ENCODE data around the gene RALGAPA2.

RALGAPA2 gene

GRCh38 chr20:20573797-20574196, 138.6 kb downstream of the RALGAPA2 start:
- TF ChIP-seq CTCF (IDR thresholded peaks at IDR 0.05; ENCODE audit: borderline replicate concordance, control extremely low read depth, extremely low read depth, insufficient read depth, missing control alignments), result no peak
- DNase-seq (ENCODE audit: low spot score), result no peak
- in situ Hi-C loops (cut with MboI; ENCODE audit: low sequenced_read_pairs, unreplicated experiment), result loop anchor here (25.0 kb wide), 1 partner anchor 486 kb away; no protein-coding TSS in a partner anchor

GRCh38 chr20:20571068-20571780, 141.2 kb downstream of the RALGAPA2 start:
- in situ Hi-C loops (cut with MboI; ENCODE audit: low sequenced_read_pairs, unreplicated experiment), result loop anchor here (25.0 kb wide), 1 partner anchor 484 kb away; no protein-coding TSS in a partner anchor
- no peak for TF ChIP-seq CTCF (IDR thresholded peaks at IDR 0.05; ENCODE audit: borderline replicate concordance, control extremely low read depth, extremely low read depth, insufficient read depth, missing control alignments)

GRCh38 chr20:20568604-20569205, 143.7 kb downstream of the RALGAPA2 start:
- peak; percentile 53 for TF ChIP-seq CTCF (IDR thresholded peaks at IDR 0.05; ENCODE audit: borderline replicate concordance, control extremely low read depth, extremely low read depth, insufficient read depth, missing control alignments)
- in situ Hi-C loops (cut with MboI; ENCODE audit: low sequenced_read_pairs, unreplicated experiment), result loop anchor here (10.0 to 25.0 kb wide), 2 partner anchors 204 to 481 kb away; partner anchors contain the start of gene INSM1
- DNase-seq (ENCODE audit: low spot score), result peak; percentile 37

More at GRCh38 chr20:20571068-20571780, 141.2 kb downstream of the RALGAPA2 start:
- DNase-seq (ENCODE audit: low spot score), result no peak

- in situ Hi-C loops (cut with MboI; ENCODE audit: low sequenced_read_pairs, unreplicated experiment), result loop anchor here (10.0 to 25.0 kb wide), 2 partner anchors 203 to 480 kb away; partner anchors contain the start of gene INSM1
- DNase-seq (ENCODE audit: low spot score), result no peak
- TF ChIP-seq CTCF (IDR thresholded peaks at IDR 0.05; ENCODE audit: borderline replicate concordance, control extremely low read depth, extremely low read depth, insufficient read depth, missing control alignments), result no peak
Observed at GRCh38 chr20:20567712-20568111, 144.7 kb downstream of the RALGAPA2 start.

- in situ Hi-C loops (cut with MboI; ENCODE audit: low sequenced_read_pairs, unreplicated experiment), result loop anchor here (10.0 to 25.0 kb wide), 2 partner anchors 202 to 479 kb away; partner anchors contain the start of gene INSM1
- no peak for TF ChIP-seq CTCF (IDR thresholded peaks at IDR 0.05; ENCODE audit: borderline replicate concordance, control extremely low read depth, extremely low read depth, insufficient read depth, missing control alignments)
- no peak for DNase-seq (ENCODE audit: low spot score)
Observed at GRCh38 chr20:20566516-20566915, 145.9 kb downstream of the RALGAPA2 start.

GRCh38 chr20:20564279-20564678, 148.2 kb downstream of the RALGAPA2 start:
- no peak for DNase-seq (ENCODE audit: low spot score)
- in situ Hi-C loops (cut with MboI; ENCODE audit: low sequenced_read_pairs, unreplicated experiment), result loop anchor here (10.0 to 25.0 kb wide), 2 partner anchors 199 to 477 kb away; partner anchors contain the start of gene INSM1
- TF ChIP-seq CTCF (IDR thresholded peaks at IDR 0.05; ENCODE audit: borderline replicate concordance, control extremely low read depth, extremely low read depth, insufficient read depth, missing control alignments), result no peak
